ENCODE data around the gene AGRN.

Gene AGRN

DNA sequence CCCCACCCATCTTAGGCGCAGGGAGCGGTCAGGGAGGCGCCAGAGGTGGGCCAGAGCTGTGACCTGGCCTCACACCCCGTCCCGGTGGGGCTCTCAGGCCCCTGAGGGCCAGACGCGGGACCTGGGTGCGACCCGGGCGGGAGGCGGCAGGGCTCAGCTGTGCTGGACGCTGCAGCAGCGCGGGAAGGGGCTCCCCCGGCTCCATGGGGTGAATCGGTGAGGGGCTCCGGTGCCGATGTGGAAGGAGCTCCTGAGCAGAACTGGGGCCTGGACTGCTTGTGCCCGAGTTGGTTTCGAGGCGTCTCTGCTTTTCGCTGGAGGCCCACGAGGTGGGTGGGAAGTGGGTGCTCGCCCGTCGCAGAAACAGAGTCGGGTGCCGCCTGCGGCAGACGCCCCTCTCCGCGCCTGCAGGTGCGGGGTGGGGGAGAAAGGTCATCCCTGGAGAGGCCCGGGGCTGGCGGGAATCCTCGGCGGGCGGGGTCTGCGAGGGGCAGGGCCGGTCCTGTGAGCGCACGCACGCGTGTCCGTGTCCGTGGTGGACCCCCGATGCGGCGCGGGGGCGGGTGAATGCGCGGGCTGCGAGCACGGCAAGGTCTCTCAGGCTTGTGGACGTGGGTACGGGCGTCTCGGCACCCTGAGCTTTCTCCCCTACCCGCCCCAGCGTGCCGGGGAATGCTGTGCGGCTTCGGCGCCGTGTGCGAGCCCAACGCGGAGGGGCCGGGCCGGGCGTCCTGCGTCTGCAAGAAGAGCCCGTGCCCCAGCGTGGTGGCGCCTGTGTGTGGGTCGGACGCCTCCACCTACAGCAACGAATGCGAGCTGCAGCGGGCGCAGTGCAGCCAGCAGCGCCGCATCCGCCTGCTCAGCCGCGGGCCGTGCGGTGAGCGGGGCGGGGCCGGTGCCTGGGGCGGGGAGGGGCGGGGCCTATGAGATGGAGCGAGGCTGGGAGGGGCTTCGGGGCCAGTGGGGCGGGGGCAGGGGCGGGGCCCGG, 20.4 kb downstream of the AGRN start:
- peak; percentile 90 for DNase-seq

DNA sequence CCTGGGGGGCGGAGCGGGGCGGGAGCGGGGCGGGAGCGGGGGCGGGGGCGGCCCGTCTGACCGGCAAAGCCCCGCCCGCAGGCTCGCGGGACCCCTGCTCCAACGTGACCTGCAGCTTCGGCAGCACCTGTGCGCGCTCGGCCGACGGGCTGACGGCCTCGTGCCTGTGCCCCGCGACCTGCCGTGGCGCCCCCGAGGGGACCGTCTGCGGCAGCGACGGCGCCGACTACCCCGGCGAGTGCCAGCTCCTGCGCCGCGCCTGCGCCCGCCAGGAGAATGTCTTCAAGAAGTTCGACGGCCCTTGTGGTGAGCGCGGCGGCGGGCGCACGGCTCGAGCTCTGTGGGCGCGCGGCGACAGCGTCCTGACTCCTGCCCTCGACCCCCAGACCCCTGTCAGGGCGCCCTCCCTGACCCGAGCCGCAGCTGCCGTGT, 21.2 kb downstream of the AGRN start:
- no peak for DNase-seq

DNA sequence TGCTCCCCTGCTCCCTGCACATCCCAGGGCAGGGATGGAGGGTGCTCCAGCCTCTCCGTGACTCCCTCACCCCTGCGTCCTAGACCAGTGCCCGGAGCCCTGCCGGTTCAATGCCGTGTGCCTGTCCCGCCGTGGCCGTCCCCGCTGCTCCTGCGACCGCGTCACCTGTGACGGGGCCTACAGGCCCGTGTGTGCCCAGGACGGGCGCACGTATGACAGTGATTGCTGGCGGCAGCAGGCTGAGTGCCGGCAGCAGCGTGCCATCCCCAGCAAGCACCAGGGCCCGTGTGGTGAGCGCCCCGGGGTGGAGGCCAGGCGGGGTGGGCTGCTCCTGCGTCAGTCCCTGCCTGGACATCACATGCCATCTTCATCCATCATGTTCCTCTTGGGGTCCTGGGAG, 22.0 kb downstream of the AGRN start:
- no peak for DNase-seq

DNA sequence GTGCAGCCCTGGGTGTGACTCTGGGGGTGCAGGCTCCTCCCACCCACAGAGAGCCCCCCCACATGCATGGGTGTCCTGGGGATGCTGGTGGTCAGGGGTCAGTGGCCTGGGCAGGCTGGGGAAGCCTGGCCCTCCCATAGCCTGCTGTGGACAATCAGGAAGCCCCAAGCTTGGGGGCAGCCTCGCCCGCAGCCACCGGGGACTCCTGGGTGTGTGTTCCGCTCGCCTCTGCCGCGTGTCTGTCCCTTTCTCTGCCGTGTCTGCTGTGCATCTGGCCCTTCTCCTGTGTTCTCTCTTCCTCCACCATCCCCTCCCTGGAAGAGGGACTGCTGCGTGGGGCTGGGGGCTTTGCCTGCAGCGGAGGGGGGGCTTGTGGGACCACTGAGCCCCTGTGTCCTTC, 22.9 kb downstream of the AGRN start:
- DNase-seq = no peak

DNA sequence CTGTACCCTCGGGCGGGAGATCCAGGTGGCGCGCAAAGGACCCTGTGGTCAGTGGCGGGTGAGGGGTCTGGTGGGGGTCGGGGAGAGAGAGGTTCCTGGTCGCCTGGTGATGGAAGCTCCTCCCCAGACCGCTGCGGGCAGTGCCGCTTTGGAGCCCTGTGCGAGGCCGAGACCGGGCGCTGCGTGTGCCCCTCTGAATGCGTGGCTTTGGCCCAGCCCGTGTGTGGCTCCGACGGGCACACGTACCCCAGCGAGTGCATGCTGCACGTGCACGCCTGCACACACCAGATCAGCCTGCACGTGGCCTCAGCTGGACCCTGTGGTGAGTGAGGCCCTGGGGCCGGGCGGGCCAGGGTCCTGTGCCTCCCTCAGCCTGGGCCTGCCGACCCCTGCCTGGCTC, 23.5 kb downstream of the AGRN start:
- no peak for DNase-seq

DNA sequence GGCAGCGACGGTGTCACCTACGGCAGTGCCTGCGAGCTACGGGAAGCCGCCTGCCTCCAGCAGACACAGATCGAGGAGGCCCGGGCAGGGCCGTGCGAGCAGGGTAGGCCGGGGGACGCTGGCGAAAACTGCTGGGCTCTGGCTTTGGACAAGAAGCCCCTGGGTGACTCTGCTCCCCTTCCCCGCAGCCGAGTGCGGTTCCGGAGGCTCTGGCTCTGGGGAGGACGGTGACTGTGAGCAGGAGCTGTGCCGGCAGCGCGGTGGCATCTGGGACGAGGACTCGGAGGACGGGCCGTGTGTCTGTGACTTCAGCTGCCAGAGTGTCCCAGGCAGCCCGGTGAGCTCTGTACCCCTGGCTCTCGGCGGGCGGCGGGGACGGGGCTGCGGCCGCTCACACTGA, 24.0 kb downstream of the AGRN start:
- no peak for DNase-seq

DNA sequence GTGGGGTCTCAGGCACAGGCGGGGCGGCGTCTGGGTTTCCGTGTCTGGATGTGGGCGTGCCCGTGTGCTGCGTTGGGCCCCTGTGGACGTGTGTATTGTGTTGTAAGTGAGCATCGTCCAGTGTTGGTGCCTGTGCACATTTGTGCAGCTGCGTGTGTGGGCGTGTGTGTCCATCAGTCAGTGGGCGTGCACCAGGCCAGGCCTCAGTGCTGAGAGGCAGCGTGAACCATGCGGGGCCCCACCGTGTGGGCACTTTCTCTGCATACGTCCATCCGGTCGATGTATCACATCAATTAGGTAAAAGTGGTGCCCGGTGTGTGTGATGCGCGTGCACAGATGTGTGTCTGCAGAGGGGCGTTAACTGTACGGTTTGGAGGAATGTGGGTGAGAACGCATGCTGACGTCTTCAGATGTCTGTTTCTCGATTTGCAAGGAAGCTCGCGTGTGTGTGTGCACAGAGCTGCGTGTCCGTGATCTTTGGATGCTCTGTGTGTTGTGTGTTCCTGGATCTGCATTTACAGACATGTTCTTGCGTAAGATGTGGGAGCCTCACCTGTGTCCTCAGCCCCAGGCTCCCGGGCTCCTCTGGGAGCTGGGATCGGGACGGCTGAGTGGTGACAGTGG, 24.6 kb downstream of the AGRN start:
- DNase-seq = no peak

DNA sequence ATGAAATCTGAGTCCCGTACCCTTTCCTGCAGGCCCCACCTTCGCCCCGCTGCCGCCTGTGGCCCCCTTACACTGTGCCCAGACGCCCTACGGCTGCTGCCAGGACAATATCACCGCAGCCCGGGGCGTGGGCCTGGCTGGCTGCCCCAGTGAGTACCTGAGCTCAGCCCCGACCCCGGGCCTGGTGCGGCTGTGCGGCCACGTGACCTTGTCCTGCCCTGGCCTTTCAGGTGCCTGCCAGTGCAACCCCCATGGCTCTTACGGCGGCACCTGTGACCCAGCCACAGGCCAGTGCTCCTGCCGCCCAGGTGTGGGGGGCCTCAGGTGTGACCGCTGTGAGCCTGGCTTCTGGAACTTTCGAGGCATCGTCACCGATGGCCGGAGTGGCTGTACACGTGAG, 25.2 kb downstream of the AGRN start:
- no peak for DNase-seq

DNA sequence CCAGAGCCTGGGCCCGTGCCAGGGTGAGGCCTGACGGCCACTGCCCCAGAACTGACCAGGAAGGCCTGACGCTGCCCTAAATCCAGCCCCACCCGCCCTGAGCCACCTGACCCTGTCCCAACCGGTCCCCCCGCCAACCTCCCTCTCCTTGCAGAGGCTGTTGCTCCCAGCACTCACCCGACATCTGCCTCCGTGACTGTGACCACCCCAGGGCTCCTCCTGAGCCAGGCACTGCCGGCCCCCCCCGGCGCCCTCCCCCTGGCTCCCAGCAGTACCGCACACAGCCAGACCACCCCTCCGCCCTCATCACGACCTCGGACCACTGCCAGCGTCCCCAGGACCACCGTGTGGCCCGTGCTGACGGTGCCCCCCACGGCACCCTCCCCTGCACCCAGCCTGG, 26.3 kb downstream of the AGRN start:
- no peak for DNase-seq

DNA sequence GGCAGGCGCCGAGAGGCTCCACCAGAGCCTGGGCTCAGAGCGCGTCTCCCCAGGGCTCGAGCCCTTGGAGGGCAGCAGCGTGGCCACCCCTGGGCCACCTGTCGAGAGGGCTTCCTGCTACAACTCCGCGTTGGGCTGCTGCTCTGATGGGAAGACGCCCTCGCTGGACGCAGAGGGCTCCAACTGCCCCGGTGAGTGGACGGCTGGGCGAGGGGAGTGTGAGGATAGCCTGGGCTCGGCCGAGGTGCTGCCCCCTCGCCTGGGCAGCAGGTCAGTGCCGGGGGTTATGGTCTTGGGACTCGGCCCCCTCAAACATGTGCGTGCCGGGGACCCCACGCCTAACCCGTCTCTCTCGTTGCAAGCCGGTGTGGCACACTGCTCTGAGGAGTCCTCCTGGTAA, 26.8 kb downstream of the AGRN start:
- DNase-seq = no peak

DNA sequence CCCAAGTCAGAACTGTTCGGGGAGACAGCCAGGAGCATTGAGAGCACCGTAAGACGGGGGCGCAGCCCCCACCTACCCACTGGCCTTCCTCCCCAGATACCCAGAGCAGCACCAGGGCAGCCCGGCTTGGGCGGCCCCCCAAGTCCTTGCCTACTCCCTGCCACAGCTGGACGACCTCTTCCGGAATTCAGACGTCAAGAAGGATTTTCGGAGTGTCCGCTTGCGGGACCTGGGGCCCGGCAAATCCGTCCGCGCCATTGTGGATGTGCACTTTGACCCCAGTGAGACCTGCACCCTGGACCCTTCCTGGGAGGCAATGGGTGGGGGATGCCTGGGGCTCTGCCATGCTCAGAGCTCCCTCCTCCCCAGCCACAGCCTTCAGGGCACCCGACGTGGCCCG, 27.5 kb downstream of the AGRN start:
- DNase-seq = no peak

DNA sequence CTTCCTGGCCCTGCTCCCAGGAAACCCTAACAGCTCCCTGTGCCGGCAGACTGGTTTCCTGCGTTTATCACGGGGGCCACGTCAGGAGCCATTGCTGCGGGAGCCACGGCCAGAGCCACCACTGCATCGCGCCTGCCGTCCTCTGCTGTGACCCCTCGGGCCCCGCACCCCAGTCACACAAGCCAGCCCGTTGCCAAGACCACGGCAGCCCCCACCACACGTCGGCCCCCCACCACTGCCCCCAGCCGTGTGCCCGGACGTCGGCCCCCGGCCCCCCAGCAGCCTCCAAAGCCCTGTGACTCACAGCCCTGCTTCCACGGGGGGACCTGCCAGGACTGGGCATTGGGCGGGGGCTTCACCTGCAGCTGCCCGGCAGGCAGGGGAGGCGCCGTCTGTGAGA, 28.0 kb downstream of the AGRN start:
- no peak for DNase-seq

DNA sequence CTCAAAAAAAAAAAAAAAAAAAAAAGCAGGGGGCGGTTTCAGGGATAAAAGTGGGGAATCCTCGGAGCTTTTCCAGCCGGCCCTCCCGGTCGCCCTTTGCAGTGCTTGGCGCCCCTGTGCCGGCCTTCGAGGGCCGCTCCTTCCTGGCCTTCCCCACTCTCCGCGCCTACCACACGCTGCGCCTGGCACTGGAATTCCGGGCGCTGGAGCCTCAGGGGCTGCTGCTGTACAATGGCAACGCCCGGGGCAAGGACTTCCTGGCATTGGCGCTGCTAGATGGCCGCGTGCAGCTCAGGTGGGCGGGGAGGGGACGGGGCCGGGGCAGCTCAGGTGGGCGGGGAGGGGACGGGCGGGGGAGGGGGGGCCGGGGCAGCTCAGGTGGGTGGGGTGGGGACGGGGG, 28.8 kb downstream of the AGRN start:
- no peak for DNase-seq

DNA sequence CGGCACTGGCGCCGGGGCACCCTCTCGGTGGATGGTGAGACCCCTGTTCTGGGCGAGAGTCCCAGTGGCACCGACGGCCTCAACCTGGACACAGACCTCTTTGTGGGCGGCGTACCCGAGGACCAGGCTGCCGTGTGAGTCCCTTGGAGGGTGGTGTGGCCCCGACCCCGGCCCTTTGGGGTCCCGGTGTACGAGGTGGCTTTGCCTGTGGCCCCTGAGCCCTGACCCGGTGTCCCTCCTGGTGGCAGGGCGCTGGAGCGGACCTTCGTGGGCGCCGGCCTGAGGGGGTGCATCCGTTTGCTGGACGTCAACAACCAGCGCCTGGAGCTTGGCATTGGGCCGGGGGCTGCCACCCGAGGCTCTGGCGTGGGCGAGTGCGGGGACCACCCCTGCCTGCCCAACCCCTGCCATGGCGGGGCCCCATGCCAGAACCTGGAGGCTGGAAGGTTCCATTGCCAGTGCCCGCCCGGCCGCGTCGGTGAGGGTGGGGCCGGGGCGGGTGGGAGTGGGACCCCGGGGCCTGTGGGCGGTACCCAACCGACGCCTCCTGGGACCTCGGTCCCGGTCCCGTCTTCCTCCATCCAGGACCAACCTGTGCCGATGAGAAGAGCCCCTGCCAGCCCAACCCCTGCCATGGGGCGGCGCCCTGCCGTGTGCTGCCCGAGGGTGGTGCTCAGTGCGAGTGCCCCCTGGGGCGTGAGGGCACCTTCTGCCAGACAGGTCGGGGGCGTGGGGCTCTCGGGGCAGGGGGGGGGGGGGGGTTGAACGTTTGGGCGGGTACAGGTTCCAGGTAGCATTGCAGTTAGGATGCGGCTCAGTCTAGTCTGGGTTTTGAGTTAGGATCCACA, 29.6 kb downstream of the AGRN start:
- DNase-seq = no peak

DNA sequence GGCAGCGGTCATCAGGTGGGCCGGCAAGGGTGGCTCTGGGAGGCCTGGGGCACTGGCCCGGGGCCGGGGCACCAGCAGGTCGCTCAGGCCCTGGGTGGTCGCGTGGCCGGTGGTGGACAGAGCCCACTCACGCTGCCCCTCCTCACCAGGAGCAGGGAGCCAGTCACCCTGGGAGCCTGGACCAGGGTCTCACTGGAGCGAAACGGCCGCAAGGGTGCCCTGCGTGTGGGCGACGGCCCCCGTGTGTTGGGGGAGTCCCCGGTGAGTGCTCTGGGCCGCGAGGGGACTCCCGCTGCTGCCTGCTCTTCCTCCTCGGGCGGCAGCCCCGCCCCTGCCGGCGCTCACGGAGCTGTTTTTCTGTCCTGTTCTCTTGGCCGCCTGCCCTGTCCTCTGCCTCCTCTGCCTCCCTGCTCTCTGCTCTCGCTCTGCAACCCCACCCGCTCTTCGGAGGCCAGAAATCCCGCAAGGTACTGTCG, 30.7 kb downstream of the AGRN start:
- DNase-seq = no peak

DNA sequence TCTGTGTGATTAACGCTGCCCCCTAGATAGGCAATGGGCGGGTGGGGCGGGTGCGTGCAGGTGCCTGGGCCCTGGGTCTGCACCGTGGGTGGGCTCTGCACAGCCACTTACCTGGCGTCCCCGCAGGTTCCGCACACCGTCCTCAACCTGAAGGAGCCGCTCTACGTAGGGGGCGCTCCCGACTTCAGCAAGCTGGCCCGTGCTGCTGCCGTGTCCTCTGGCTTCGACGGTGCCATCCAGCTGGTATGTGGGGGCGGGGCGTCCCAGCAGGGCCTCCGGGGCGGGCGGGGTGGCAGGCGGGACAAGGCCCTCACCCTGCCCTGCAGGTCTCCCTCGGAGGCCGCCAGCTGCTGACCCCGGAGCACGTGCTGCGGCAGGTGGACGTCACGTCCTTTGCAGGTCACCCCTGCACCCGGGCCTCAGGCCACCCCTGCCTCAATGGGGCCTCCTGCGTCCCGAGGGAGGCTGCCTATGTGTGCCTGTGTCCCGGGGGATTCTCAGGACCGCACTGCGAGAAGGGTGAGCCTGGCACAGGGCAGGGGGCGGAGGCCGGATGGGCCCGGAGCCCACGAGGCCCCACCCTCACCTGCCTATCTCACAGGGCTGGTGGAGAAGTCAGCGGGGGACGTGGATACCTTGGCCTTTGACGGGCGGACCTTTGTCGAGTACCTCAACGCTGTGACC, 31.3 kb downstream of the AGRN start:
- DNase-seq = no peak

DNA sequence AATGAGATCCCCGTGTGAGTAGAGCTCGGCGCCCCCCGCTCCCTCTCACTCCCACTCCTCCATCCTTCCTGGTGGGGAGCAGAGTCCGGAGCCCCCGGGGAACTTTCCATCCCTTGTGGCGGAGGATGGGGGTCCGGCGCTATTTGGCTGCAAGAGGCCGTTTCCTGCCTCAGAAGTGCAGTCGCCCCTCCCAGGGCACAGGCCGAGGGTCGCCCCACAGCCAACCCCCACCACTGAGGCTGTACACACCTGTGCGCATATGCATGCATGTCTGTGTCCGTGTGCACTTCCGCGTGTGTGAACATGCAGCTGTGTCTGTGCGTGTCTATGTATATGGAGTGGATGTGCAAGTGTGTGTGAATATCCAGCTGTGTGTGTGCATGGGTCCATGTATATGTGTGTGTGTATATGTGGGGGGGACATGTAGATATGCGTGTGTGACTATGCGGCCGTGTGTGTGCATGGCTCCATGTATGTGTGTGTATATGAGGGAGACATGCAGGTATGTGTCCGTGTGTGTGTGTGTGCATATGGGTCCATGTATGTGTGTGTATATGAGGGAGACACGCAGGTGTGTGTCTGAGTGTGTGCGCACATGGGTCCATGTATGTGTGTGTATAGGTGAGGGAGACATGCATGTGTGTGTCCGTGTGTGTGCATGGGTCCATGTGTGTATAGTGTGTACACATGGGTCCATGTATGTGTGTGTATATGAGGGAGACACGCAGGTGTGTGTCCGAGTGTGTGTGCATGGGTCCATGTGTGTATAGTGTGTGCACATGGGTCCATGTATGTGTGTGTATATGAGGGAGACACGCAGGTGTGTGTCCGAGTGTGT, 32.3 kb downstream of the AGRN start:
- DNase-seq = no peak

DNA sequence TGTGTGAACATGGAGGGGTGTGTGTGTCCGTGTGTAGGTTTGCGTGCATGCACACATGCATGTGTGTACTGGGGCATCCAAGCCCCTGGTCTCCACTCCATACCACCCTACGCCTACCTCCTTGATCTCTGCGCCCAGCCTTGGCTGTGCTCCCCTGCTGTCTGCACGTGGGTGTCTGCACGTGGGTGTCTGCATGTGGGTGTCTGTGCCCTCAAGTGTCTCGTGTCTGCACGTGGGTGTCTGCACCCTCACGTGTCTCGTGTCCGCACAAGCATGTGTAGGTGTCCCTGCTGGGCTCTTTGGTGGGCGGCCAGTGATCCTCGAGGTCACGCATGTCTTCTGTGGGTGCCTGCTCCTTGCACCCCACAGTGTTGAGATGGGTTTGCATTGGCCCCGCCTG, 33.1 kb downstream of the AGRN start:
- DNase-seq = no peak

DNA sequence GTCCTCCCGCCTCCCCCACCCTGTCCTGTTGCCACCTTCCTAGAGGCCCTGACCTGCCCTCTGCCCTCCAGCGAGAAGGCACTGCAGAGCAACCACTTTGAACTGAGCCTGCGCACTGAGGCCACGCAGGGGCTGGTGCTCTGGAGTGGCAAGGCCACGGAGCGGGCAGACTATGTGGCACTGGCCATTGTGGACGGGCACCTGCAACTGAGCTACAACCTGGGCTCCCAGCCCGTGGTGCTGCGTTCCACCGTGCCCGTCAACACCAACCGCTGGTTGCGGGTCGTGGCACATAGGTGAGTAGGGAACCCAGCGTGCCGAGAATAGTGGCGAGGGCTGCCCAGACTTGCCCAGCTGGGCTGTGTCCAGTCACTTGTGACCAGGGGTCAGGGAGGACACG, 33.8 kb downstream of the AGRN start:
- DNase-seq = no peak

DNA sequence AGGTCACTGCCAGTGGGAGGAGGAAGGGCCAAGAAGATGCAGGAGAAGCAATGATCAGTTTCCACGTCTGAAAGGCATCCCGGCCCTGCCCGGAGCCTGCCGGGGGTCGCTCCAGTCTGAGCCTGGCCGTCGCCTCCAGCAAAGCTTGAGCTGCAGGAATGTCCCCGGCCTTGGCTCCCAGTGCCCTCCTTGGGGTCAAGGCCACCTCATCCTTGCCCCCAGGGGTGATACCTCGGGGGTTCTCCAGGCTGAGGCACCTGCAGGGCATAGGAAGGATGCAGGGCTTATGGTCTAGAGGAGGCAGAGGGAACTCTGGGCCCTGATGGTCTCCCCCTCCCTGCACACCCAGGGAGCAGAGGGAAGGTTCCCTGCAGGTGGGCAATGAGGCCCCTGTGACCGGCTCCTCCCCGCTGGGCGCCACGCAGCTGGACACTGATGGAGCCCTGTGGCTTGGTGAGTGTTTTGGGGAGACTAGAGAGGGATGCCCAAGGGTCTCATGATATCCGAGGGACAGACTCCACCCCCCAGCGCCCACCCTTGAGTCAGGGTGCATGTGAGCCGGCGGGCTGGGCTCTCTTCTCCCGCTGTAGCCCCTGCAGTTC, 34.3 kb downstream of the AGRN start:
- no peak for DNase-seq

DNA sequence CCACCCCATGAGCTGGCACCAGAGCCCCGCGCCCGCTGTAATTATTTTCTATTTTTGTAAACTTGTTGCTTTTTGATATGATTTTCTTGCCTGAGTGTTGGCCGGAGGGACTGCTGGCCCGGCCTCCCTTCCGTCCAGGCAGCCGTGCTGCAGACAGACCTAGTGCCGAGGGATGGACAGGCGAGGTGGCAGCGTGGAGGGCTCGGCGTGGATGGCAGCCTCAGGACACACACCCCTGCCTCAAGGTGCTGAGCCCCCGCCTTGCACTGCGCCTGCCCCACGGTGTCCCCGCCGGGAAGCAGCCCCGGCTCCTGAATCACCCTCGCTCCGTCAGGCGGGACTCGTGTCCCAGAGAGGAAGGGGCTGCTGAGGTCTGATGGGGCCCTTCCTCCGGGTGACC, 35.1 kb downstream of the AGRN start:
- DNase-seq = no peak

Measured in activated effector memory CD4-positive, alpha-beta T cell treated with anti-CD3 and anti-CD28 coated beads, Interleukin-2, amount 50 U/mL, for 16 hours (primary cell).